Cortex of kidney (tissue), 1 donor: ENCODE results near the gene RNF13.
"Not testable (repeated sequence)": the region's sequence is repeated elsewhere in the genome, so short reads cannot be mapped to it uniquely, and the experiment has no call there.

ENCODE experiments used
- DNase-seq: peaks from one replicate; lab custom pipeline; 2025; lab: John Stamatoyannopoulos, UW

RNF13 gene

GRCh38 chr3:149839896-149840295 is 26.9 kb downstream of the RNF13 start:
- no peak for DNase-seq

- DNase-seq, result no peak
Observed at GRCh38 chr3:149843502-149843901, 30.5 kb downstream of the RNF13 start.

DNA sequence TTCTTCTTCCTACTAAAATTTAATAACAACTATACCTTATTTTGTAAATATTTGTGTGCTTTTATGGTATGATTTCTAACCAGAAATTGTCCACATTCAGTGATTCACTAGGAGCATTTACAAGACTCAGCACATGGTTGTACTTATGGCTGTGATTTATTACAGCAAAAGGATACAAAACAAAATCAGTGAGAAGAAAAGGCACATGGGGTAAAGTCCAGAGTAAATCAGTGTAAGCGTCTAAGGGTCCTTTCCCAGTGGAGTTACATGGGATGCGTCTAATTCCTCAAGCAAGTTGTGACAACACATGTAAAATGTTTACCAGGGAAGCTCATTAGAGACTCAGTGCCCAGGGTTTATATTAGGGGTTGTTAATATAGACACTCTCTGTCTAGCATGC is 31.1 kb downstream of the RNF13 start:
- no peak for DNase-seq

- DNase-seq, result no peak
Observed at GRCh38 chr3:149845570-149846244, 32.7 kb downstream of the RNF13 start.

- DNase-seq, result no peak
Observed at GRCh38 chr3:149848238-149848637, 35.2 kb downstream of the RNF13 start.

DNA sequence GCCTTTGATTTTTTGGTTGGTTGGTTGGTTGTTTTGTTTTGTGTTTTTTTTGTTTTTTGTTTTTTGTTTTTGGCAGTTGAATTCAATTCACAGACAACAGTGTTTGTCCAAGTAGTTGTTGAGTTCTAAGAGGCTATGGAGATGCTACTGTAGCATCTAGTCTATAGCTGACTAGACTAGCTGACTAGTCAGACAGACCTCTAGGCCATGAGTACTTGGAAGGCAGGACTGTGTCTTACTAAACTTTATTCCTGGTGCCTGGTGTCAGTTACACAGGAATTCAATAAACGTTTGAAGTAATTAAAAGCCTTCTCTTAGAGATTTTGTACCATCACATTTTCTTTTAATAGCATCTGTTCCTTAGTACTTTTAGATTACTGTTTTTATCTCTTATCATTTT is 35.7 kb downstream of the RNF13 start:
- DNase-seq, result no peak

DNA sequence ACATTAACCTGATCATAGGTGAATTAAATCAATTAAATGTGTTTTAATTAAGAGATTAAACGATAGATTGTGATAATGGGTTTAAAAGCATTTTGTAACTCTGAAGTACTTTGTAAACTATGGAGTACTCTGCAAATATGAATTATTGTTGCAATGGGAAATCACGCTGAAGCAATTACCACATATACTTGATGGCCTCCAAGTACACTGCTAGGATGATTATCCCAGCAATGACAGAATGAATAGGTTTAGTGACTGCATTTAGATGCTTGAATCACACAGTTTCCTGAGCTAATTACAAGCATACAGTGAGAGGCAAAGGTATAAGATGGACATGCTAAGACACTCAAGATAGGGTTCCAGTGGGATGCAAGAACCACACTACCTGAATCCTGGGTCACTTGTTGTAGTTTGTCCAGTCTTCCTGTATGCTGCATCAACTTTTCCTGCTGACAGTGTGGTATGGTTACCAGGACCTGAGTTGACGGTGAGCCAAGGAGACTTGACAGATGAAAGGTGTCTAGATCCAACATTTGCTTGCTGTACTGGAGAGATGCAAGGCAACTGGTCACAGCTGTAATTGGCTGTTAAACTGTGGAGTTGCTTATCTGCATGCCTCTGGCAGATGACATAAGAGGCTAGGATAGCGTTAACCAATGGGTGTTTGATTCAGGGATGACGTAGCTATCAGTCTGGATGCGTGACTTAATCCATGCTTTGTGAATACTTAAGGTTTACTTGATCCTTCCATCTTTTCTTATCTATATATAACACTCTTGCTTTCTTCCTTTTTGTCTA is 38.0 kb downstream of the RNF13 start:
- DNase-seq, result no peak

DNA sequence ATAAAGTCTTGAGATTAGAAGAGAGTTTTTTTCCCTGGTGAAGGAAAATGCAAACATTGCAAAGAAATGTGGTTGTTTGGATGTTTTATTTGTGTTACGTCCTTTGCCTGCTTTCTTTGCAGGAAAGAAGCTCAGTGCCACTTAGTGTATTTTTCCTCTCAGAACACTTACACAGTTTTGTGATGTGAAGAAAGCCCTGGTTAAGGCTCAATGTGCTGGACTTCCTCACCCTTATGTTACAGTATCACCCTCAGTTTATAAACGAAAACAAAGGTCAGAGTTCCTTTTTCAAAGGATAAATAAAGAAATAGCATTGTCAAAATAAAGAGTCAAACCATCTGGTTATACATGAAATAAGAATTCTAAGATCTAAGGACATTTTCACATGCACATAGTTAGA is 45.9 kb downstream of the RNF13 start:
- DNase-seq, result no peak

DNA sequence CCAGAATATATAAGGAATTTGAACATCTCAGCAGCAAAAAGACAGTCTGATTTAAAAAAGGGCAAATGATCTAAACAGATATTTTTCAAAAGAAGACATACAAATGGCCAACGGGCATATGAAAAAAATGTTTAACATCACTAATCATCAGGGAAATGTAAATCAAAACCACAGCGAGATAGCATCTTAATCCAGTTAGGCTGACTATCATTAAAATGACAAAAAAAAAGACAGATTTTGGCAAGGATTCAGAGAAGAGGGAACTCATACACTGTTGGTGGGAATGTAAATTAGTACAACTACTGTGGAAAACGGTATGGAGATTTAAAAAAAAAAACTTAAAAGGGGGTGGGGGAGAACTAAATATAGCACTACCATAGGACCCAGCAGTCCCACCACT is 47.9 kb downstream of the RNF13 start:
- no peak for DNase-seq

GRCh38 chr3:149867563-149867962 is 54.5 kb downstream of the RNF13 start:
- DNase-seq, result no peak

DNA sequence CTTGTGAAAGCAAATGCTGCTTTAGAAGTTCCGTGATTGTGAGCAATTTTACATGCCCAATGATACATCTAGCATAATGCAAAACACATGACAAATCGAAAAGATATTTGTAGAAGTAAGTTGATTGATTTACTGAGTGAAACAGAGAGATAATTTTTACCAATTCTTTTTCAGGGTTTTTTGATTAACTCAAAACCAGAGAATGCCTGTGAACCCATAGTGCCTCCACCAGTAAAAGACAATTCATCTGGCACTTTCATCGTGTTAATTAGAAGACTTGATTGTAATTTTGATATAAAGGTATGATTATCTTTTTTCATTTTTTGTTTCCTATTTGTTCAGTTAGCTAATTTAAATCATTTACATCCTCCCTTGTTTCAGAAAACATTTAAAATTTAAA is 58.8 kb downstream of the RNF13 start:
- no peak for DNase-seq

DNA sequence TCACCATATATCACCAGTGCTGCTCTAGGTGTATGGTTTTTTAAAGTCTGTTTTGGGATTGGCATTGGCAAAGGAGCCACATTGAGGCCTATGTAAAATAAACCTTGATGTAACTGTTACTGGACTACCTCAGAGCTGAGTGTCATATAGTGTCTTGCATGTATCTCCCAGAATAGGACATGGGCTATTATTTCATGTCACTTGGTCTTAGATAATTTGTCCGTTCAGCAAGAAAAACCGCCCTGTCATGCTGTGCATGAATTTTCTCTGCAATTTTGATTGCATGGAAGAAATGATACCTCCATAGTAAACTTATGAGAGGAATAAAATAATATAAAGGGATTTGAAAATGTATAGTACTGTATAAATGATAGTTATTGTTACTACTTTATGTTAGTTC is 59.6 kb downstream of the RNF13 start:
- DNase-seq, result no peak

DNA sequence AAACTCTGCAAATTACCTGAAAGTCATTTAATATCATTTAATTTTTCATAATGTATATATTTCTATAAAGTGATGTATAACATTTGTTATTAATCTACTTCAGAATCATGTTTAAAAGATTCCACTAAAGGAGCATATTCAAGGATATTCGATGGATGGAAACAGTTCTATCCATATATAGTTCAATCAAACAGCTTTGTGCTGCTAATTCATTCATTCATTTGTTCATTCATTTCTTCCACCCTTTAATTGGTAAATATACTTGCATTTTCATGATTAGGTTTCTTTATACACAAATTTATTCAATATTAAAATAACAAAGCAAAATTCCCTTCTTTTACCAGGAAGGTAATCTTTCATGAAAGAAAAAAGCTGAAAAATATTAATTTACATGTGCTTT is 64.7 kb downstream of the RNF13 start:
- DNase-seq, result no peak

DNA sequence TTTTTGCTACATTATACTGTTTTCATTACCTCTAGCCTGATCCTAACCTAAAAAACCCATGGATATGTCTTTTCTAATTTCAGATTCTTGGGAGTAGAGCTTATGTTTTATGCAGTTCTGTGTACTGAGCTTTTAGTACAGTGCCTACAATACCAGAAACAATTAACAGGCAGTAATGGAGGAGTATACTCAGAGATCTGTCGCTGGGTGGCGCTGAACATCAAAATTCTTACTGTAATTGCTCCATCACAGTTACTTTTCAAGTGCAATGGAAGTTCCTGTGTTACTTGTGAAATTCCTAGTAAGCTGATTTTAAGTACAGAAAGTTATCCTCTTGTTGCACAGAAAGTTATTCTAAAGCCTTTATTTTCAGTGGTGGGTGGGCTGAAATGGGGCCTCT is 66.9 kb downstream of the RNF13 start:
- DNase-seq, result no peak

GRCh38 chr3:149881879-149882278 is 68.9 kb downstream of the RNF13 start:
- DNase-seq, result no peak

- DNase-seq, result no peak
Observed at GRCh38 chr3:149883134-149883533, 70.1 kb downstream of the RNF13 start.

GRCh38 chr3:149883860-149884259 is 70.8 kb downstream of the RNF13 start:
- DNase-seq, result not testable (repeated sequence)

DNA sequence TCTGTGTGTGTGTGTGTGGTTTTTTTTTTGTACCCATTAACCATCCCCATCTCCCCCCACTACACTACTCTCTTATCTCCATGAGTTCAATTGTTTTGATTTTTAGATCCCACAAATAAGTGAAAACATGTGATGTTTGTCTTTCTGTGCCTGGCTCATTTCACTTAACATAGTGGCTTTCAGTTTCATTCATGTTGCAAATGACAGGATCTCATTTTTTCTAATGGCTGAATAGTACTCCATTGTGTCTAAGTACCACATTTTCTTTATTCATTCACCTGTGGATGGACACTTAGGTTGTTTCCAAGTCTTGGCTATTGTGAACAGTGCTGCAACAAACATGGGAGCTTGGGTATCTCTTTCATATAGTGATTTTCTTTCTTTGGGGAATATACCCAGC is 71.8 kb downstream of the RNF13 start:
- not testable (repeated sequence) for DNase-seq

DNA sequence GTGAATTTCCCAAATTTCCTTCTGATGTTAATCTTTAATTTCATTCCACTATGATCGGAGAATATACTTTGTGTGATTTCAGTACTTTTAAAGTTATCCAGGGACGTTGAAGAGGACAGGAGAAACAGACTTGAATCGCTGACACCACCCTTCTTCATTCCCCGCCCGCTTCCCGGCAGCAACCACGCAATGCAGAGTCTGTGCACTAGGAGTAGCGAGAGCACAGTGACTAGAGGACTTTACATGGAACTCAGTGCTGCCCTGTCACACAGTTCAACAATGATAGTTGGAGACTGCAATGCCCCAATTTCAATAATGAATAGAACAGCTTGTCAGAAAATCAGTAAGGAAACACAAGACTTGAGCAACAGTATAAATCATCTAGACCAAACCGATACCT is 73.9 kb downstream of the RNF13 start:
- DNase-seq, result no peak

- no peak for DNase-seq
Observed at GRCh38 chr3:149891621-149892020, 78.6 kb downstream of the RNF13 start.

- no peak for DNase-seq
Observed at GRCh38 chr3:149892371-149892770, 79.4 kb downstream of the RNF13 start.

- DNase-seq, result no peak
Observed at GRCh38 chr3:149894205-149894604, 81.2 kb downstream of the RNF13 start.

DNA sequence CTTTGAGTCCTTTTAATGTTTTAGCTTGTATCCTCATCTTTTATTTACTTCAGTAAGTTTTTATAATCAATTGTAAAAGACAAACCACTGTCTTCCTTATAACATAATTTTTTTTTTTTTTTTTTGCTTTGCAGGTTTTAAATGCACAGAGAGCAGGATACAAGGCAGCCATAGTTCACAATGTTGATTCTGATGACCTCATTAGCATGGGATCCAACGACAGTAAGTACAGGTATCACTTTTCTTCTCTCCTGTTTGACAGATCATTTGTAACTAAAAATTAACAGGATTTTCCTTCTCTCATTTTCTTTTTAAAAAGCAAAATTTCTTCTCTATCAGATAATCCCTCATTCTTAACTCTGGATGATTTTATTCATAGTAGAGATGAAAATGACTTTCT is 82.3 kb downstream of the RNF13 start:
- no peak for DNase-seq

- no peak for DNase-seq
Observed at GRCh38 chr3:149895769-149896168, 82.8 kb downstream of the RNF13 start.
